NCI-H82 treated with DMSO at 0.1 percent for 48 hours (cell line): ENCODE measurements around the gene CAMK1.
"Not testable (repeated sequence)": the region's sequence is repeated elsewhere in the genome, so short reads cannot be mapped to it uniquely, and the experiment has no call there.

ENCODE experiments used
- DNase-seq: peaks from one replicate; lab custom pipeline; 2025; ENCODE audit not compliant: unreplicated experiment; lab: John Stamatoyannopoulos, UW

CAMK1 gene

DNA sequence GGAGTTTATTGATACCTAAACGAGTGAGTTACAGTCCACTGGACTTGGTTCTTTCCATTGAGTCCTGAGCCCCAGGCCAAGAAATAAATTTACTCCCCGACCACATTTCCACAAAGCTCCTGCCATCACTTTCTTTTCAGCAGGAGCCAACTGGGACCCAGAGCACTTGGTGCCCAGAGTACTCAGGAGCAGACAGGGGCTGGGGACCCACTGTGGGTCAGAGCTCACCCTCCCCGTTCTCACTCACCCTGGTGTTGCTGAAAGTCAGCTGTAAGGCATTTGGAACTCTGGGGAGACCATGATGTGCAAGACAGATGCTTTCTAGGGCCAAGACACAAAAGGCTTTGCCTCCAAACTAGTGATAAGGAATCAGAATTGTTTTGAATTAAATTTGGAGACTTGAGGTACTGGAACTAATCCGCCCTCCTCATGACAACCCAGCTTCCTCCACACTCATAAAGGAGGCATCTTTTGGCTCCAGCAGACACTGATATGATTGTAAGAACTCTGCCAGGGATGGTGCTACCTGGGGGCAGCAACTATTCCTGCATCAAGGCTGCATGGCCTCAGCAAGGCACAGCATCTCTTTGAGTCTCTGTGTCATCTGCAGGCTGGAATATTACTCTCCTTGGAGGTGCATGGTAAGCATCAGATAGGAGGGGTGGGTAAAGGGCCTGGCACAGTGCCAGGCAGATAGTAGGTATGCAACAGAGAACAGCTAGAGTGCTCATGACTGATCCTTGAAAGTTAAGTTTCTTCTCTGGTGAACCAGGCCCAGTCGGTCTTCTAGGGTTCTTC, 7.3 kb upstream of the CAMK1 start:
- no peak for DNase-seq

GRCh38 chr3:9771007-9771406, 1.3 kb upstream of the CAMK1 start:
- not testable (repeated sequence) for DNase-seq

DNA sequence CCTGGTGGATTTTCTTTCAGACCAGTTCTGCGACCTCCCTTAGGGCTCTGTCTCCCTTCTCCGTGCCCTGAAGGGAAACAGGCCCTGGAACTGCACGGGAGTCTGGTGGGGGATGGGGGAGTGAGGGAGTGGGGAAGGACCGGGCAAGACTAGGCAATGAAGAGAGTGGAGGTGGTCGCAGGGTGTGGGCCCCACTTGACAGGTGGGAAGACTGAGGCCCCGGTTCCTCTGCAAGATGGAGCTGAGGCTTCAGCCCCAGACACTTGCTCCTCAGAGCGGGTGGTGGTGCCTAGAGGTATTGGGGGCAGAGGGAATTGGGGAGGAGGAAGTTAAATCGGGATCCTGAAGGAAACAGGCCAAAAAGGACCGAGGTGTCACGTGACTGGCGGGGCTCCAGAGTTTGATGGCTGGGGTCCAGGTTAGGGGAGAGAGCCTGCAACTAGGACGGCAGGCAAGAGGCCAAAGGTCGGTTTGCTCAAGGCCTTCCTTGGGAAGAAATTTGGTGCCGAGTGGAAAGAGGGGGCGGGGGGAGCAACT, 597 bp upstream of the CAMK1 start:
- no peak for DNase-seq

- no peak for DNase-seq
Observed at GRCh38 chr3:9769012-9769411, 735 bp downstream of the CAMK1 start.

DNA sequence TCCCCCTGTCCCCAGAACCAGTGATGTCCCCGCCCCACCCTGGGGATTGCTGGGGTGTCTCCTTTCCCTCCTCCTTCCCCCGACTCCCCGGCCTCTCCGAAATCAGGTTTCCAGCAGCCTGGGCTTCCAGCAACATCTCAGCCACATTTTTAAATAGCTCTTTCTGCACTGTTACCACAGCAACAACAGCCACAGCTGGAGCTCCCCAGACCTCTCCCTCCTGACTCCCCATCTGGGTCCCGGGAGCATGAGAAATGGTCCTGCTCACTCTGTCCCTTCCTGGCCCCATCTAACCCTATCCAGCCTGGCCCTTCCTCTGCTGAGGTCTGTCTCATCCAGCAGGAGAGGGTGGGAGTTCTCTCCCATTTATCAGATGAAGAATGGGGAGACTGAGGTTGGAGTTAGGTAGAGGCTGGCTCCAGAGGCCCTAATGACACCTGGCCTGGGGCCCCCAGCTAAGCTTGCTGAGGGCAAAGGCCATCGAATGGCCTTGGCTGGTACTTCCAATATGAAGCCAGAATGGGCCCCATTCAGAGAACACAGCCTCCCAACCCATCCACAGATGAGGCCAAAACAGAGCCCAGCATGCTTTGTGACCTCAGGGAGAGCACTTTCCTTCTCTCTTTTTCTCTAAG, 1.5 kb downstream of the CAMK1 start:
- no peak for DNase-seq

- no peak for DNase-seq
Observed at GRCh38 chr3:9767418-9767817, 2.3 kb downstream of the CAMK1 start.

DNA sequence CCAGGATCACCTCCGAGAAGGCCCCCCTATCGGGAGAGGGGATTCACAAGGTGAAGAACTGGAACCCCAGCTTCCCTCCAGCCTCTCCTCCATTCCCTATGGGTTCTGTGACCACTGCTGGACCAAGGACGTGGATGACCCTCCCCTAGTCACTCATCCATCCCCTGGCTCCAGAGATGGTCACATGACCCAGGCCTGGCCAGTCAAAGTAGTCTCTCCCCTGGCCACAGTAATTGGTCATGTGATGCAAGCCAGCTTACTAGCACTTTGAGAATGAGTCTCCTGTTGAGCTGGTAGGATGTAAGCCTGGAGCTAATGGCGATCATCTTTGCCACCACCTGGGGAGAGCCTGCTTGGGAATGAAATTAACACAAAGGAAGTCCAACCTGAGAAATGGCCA, 3.9 kb downstream of the CAMK1 start:
- DNase-seq: no peak

- DNase-seq: no peak
Observed at GRCh38 chr3:9762871-9763270, 6.9 kb downstream of the CAMK1 start.

DNA sequence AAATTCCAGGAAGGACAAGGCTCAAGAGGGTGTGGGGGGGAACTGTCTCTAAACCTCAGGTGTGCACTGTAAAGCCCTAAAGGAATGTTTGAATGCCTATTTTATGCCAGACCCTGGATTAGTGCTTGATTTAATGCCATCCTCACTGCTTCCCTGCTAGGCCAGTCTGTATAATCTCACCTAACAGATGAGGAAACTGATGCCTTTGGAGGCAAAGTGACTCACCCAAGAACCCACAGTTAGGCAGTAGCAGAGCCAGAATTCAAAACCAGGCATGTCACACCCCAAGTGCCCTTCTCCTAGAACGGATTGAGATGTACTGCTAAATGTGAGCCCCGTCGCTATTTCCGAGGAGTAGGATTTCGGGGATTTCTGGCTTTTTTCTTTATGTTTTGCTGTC, 7.8 kb downstream of the CAMK1 start:
- no peak for DNase-seq

DNA sequence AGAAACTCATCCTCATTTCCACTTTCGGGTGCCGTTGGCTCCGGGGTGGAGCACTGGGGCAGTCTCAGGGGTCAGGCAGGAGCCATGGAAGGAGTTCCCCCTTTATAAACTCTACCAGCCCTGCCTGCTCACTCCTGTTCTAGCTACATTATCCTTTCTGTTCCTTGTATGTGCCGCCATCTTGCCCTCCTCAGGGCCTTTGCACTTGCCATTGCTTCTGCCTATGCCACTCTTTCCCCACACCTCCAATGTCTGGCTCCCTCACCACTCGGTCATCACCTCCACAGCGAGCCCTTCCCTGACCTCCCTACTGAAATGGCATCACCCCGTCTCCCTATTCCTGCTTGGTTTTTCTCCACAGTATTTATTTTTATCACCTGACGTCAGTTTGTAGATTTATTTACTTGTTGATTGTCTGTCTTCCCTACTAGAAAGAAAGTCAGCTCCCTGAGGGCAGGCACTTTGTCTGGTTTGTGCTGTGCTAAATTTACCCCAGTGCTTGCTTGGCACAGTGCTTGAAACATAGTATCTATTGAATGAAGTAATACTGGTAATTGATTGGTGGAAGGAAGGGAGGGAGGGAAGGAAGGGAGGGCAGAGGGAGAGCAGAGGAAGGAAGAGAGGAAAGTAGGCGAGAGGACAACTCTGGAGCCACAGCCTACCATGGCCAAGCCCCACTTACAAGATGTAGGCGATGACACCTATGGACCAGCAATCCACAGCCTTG, 8.8 kb downstream of the CAMK1 start:
- no peak for DNase-seq

- no peak for DNase-seq
Observed at GRCh38 chr3:9757427-9757826, 12.3 kb downstream of the CAMK1 start.

GRCh38 chr3:9754678-9755077, 15.1 kb downstream of the CAMK1 start:
- no peak for DNase-seq

- no peak for DNase-seq
Observed at GRCh38 chr3:9750556-9751411, 19.0 kb downstream of the CAMK1 start.

DNA sequence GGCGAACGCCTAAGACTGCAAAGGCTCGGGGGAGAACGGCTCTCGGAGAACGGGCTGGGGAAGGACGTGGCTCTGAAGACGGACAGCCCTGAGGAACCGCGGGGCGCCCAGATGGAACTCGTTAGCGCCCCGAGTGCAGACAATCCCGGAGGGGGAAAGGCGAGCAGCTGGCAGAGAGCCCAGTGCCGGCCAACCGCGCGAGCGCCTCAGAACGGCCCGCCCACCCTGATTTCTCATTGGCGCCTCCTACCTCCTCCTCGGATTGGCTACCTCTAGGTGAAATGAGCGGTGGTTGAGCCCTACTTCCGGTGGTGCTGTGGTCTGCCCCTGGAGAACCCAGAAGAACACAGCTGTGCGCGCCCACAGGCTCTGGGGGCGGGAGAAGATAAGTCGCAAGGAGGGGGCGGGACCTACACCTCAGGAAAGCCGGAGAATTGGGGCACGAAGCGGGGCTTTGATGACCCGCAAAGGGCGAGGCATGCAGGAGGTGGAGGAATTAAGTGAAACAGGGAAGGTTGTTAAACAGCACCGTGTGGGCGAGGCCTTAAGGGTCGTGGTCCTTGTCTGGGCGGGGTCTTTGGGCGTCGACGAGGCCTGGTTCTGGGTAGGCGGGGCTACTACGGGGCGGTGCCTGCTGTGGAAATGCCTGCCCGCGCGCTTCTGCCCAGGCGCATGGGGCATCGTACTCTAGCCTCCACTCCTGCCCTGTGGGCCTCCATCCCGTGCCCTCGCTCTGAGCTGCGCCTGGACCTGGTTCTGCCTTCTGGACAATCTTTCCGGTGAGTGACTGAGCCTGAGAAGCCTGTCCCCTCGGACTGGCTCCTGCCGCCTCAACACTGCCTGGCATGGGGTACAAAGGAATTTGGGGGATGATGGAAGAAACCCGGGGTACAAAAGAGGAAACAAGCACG, 19.8 kb downstream of the CAMK1 start, which contains the start of gene OGG1:
Gene OGG1, plus strand, starts transcription at position 308 of the 911 bp plus-strand sequence. Its CDS starts 335 bp downstream, at position 643.
- peak; percentile 95 for DNase-seq

DNA sequence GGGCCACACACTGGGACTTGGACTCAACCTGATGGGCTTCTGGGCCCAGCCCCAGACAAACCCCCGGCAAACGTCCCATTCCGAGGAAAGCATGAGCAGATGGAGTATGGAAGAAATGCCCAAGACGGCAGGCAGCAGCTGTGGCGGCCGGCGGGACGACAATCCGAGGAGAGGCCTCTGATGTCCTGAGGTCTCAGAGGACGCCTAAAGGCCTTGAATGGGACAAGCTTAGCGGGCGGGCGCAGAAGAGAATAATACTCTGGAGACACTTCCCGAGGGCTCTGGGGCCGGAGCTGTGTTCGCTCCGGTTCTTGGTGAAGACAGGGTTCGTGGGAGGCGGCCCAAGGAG, 20.5 kb downstream of the CAMK1 start:
- DNase-seq: no peak

DNA sequence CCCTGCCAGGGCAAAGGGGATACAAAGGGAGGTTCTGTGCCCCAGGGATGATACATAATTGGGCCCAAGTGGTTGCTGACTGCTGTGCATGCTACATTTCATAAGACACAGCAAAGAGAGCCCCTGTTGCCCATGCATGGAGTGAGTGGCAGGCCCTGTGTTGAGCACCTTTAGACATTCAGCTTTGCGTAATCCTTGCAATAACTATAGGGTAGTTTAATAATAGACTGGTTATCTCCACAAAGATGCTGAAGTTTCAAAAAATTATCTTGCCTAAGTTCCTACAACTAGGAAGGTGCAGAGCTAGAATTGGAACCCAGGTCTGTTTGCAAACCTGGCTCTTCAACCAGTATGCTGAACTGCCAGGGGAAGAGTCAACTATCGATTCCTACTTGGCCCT, 21.7 kb downstream of the CAMK1 start:
- DNase-seq: no peak

GRCh38 chr3:9747267-9747666, 22.5 kb downstream of the CAMK1 start:
- no peak for DNase-seq

- no peak for DNase-seq
Observed at GRCh38 chr3:9746330-9746729, 23.4 kb downstream of the CAMK1 start.

- no peak for DNase-seq
Observed at GRCh38 chr3:9745521-9745920, 24.2 kb downstream of the CAMK1 start.

- DNase-seq: no peak
Observed at GRCh38 chr3:9744162-9744561, 25.6 kb downstream of the CAMK1 start.
